Cardiac muscle cell (in vitro differentiated cells and primary cell): ENCODE data around the gene TRAF3IP1. TPM values are rescaled to one million over a fixed set of nuclear protein-coding genes. Genes with fewer than 3 reads are reported as not detected.

Experiments
- DNase-seq, 2 donors: peaks; one replicate each; pipeline versions ENCODE4 v3.0.0 to v3.0.0-alpha.2; 2010 to 2017; ENCODE audit warnings: low read depth in 1 of 2, low spot score in 1 of 2
- H3K27ac ChIP-seq: fragments of 200-600 bp; sonication (generic); 2 replicates; pipeline ENCODE4 v1.5.1; 2016
- H3K27me3 ChIP-seq: fragments of 200-600 bp; sonication (generic); 2 replicates; pipeline ENCODE4 v1.6.0; 2016; ENCODE audit warnings: control low read depth
- H3K36me3 ChIP-seq: fragments of 200-600 bp; sonication (generic); 2 replicates; pipeline ENCODE4 v1.5.1; 2016; ENCODE audit warnings: control low read depth
- H3K4me1 ChIP-seq: fragments of 200-600 bp; sonication (generic); 2 replicates; pipeline ENCODE4 v1.8.1; 2017; ENCODE audit warnings: low read depth, mild to moderate bottlenecking, mixed run types
- H3K4me3 ChIP-seq: fragments of 200-600 bp; sonication (generic); 2 replicates; pipeline ENCODE4 v1.5.1; 2016; ENCODE audit warnings: mild to moderate bottlenecking
- H3K9me3 ChIP-seq: fragments of 200-600 bp; sonication (generic); 2 replicates; pipeline ENCODE4 v1.5.1; 2017; ENCODE audit warnings: low read depth, mild to moderate bottlenecking, control low read depth
- CTCF ChIP-seq: IDR thresholded peaks from 2 replicates; pipeline ENCODE4 v1.5.1; 2012; ENCODE audit warnings: low read depth, mild to moderate bottlenecking, low read length
- polyA plus RNA-seq: library from polyadenylated mRNA; unstranded; fragments of >200 nt; fragmentation: Nextera tagmentation; extraction: Ambion mirVana; gene quantifications from 2 replicates; pipeline ENCODE4 v1.2.1, GENCODE V29; 2016
- total RNA-seq: library from RNA; depleted of rRNA; stranded (reverse); fragments of >200 nt; gene quantifications from 2 replicates; pipeline ENCODE4 v1.2.3, GENCODE V29; 2016

TRAF3IP1 gene
- total and polyA plus RNA-seq, 2 experiments from 2014 or later = 8.3 to 12.1 TPM

- DNase-seq = no peak
- Histone ChIP-seq H3K9me3 (no peaks in the 10 kb centered on the region), H3K36me3 (peaks cover 17% of the 10 kb centered on the region), H3K27ac (no peak overlapping the region), H3K4me3 (no peak overlapping the region), H3K4me1 (no peaks in the 10 kb centered on the region), H3K27me3 (no peaks in the 10 kb centered on the region)
- no peak for TF ChIP-seq CTCF
These were observed 32.0 kb downstream of the TRAF3IP1 start for GRCh38 chr2:238352361-238352760.

DNA sequence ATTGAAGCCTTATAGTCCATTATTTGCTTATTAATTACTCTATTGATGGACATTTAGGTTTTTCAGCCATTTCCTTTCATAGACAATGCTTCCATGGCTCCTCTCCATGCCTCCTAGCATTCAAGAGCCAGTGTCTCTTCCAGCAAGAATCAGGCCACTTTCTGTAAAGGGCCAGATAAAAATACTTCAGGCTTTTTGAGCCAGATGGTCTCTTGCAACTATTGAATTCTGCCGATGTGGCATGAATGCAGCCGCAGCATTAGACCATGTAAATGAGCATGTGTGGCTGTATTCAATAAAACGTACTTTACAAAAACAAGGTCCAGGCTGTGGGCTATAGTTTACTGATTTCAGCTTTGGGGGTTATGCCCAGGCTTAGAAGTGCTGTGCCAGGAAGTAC is 38.5 kb downstream of the TRAF3IP1 start:
- H3K4me3 ChIP-seq = no peak overlapping the region
- H3K27ac ChIP-seq = no peak overlapping the region
- no peak for DNase-seq
- no peaks in the 10 kb centered on the region for H3K27me3 ChIP-seq
- no peaks in the 10 kb centered on the region for H3K4me1 ChIP-seq
- peaks cover 5% of the 10 kb centered on the region for H3K36me3 ChIP-seq
- TF ChIP-seq CTCF = no peak
- no peaks in the 10 kb centered on the region for H3K9me3 ChIP-seq

GRCh38 chr2:238359403-238359802 is 39.1 kb downstream of the TRAF3IP1 start:
- no peak overlapping the region for H3K4me3 ChIP-seq
- no peak for TF ChIP-seq CTCF
- no peak for DNase-seq

GRCh38 chr2:238361877-238362276 is 41.6 kb downstream of the TRAF3IP1 start:
- H3K4me3 ChIP-seq = no peak overlapping the region
- no peak for DNase-seq
- no peaks in the 10 kb centered on the region for H3K4me1 ChIP-seq
- no peaks in the 10 kb centered on the region for H3K27me3 ChIP-seq
- no peaks in the 10 kb centered on the region for H3K9me3 ChIP-seq
- TF ChIP-seq CTCF = no peak
- H3K36me3 ChIP-seq = peaks cover 5% of the 10 kb centered on the region
- no peak overlapping the region for H3K27ac ChIP-seq

More at GRCh38 chr2:238359403-238359802, 39.1 kb downstream of the TRAF3IP1 start:
- Histone ChIP-seq H3K36me3 (peaks cover 5% of the 10 kb centered on the region), H3K27me3 (no peaks in the 10 kb centered on the region), H3K4me1 (no peaks in the 10 kb centered on the region), H3K27ac (no peak overlapping the region), H3K9me3 (no peaks in the 10 kb centered on the region)

DNA sequence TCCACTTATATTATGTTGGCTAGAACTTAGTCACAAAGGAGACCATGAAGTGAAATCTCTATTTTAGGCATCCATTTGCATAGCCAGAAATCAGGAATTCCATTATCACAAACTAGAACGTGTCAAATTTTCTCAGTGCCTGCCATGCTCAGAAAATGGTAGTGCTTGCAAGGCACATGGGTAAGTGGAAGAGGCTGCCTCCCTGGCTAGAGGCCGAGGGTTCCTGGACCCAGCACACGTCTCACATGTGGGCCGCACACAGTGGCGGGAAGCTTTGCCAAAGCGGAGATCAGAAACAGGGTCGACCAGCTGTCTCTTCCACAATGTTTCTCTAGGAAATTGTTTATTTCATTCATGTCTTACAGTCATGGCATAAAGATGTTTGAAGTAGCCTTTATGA is 42.3 kb downstream of the TRAF3IP1 start:
- Histone ChIP-seq H3K4me1 (no peaks in the 10 kb centered on the region), H3K27ac (no peak overlapping the region), H3K4me3 (no peak overlapping the region), H3K9me3 (no peaks in the 10 kb centered on the region), H3K36me3 (peaks cover 5% of the 10 kb centered on the region), H3K27me3 (no peaks in the 10 kb centered on the region)
- no peak for TF ChIP-seq CTCF
- DNase-seq = no peak

GRCh38 chr2:238369591-238370040 is 49.3 kb downstream of the TRAF3IP1 start:
- no peak for TF ChIP-seq CTCF
- H3K4me3 ChIP-seq = no peak overlapping the region
- no peaks in the 10 kb centered on the region for H3K36me3 ChIP-seq
- H3K4me1 ChIP-seq = no peaks in the 10 kb centered on the region
- no peaks in the 10 kb centered on the region for H3K9me3 ChIP-seq
- peak overlapping the region; percentile 35 for H3K27ac ChIP-seq
- peak in 1 of 2 donors; percentile 23 for DNase-seq
- no peaks in the 10 kb centered on the region for H3K27me3 ChIP-seq
